Activated naive CD4-positive, alpha-beta T cell treated with anti-CD3 and anti-CD28 coated beads for 36 hours (primary cell): ENCODE data around the gene PM20D1. TPM values are rescaled to one million over a fixed set of nuclear protein-coding genes. Genes with fewer than 3 reads are reported as not detected.
"Not testable (repeated sequence)": the region's sequence is repeated elsewhere in the genome, so short reads cannot be mapped to it uniquely, and the experiment has no call there.

Experiments used
- CTCF ChIA-PET: fragments of 350-600 bp; sonication (Branson Sonifier 250); formaldehyde crosslinking; loops from one replicate; lab custom pipeline; 2021; ENCODE audit warnings: antibody characterized with exemption; lab: Charles Lee
- DNase-seq: peaks from one replicate; pipeline ENCODE4 v3.0.0-alpha.2; 2020
- H3K27ac Mint-ChIP-seq: one replicate; pipeline ENCODE4 v1.8.0; 2021; ENCODE audit warnings: mild to moderate bottlenecking, mixed read lengths
- H3K27me3 Mint-ChIP-seq: one replicate; pipeline ENCODE4 v1.8.0; 2021; ENCODE audit warnings: low read depth, mixed read lengths
- H3K36me3 Mint-ChIP-seq: one replicate; pipeline ENCODE4 v1.8.0; 2021; ENCODE audit warnings: low read depth, mixed read lengths
- H3K4me1 Mint-ChIP-seq: one replicate; pipeline ENCODE4 v1.8.0; 2021; ENCODE audit warnings: low read depth, mixed read lengths
- H3K4me3 Mint-ChIP-seq: one replicate; pipeline ENCODE4 v1.8.0; 2021; ENCODE audit warnings: mild to moderate bottlenecking, moderate library complexity, mixed read lengths
- H3K9me3 Mint-ChIP-seq: one replicate; pipeline ENCODE4 v1.8.0; 2021; ENCODE audit warnings: mixed read lengths
- intact Hi-C: fragments of 100-400 bp; cut with micrococcal nuclease; formaldehyde crosslinking; loops from one replicate; pipeline ENCODE4 v1.15.1; 2023
- total RNA-seq, 2 experiments: library from RNA; stranded (reverse); gene quantifications; one replicate each; pipeline ENCODE4 v1.2.3, GENCODE V29; 2021

Gene PM20D1
- total RNA-seq: under 1 TPM; 0.59 to 0.62 TPM

GRCh38 chr1:205849619-205850355 lies at the start of gene PM20D1:
Gene PM20D1, minus strand, starts transcription at chr1:205850132. Its CDS starts 60 bp downstream, at chr1:205850072.
- no peaks in the 10 kb centered on the region for H3K36me3 Mint-ChIP-seq
- H3K4me3 Mint-ChIP-seq: peak within 1 kb of the TSS; percentile 87
- CTCF ChIA-PET: interaction anchor here (0.6 to 2.5 kb wide), 9 partner anchors 58 to 450 kb away, joined by 3 to 7 read pairs (median 3); no protein-coding TSS in a partner anchor
- H3K27me3 Mint-ChIP-seq: no peaks in the 10 kb centered on the region
- peak; percentile 92 for DNase-seq
- intact Hi-C loops: loop anchor here (2.0 kb wide), 1 partner anchor 37 kb away; the partner anchor contains the start of gene SLC41A1
- no peaks in the 10 kb centered on the region for H3K9me3 Mint-ChIP-seq
- peak within 1 kb of the TSS; percentile 53 for H3K27ac Mint-ChIP-seq
- peaks cover 28% of the 10 kb centered on the region for H3K4me1 Mint-ChIP-seq

- Mint-ChIP-seq H3K9me3 (peaks cover 10% of the 10 kb centered on the region), H3K36me3 (no peaks in the 10 kb centered on the region), H3K27me3 (peaks cover 11% of the 10 kb centered on the region), H3K27ac (no peak overlapping the region), H3K4me3 (no peak overlapping the region), H3K4me1 (peaks cover 2% of the 10 kb centered on the region)
- CTCF ChIA-PET: interaction anchor here (0.6 to 0.9 kb wide), 3 partner anchors 21 to 182 kb away, joined by 3 to 5 read pairs (median 4); no protein-coding TSS in a partner anchor
- intact Hi-C loops: no loop called here
- no peak for DNase-seq
Measured at GRCh38 chr1:205896351-205896750, 46.4 kb upstream of the PM20D1 start.

- H3K4me1 Mint-ChIP-seq, DNase-seq, H3K27ac Mint-ChIP-seq, H3K36me3 Mint-ChIP-seq, H3K4me3 Mint-ChIP-seq, intact Hi-C loops, H3K27me3 Mint-ChIP-seq: not testable (repeated sequence)
- CTCF ChIA-PET: interaction anchor here (1.1 kb wide), 1 partner anchor 83 kb away, joined by 4 read pairs; no protein-coding TSS in a partner anchor
- peaks cover 12% of the 10 kb centered on the region for H3K9me3 Mint-ChIP-seq
Measured at GRCh38 chr1:205894119-205894518, 44.2 kb upstream of the PM20D1 start.

GRCh38 chr1:205892175-205892574 lies 42.2 kb upstream of the PM20D1 start:
- peaks cover 14% of the 10 kb centered on the region for H3K9me3 Mint-ChIP-seq
- H3K4me1 Mint-ChIP-seq, intact Hi-C loops, H3K27ac Mint-ChIP-seq, H3K36me3 Mint-ChIP-seq, DNase-seq, H3K4me3 Mint-ChIP-seq, H3K27me3 Mint-ChIP-seq: not testable (repeated sequence)
- CTCF ChIA-PET: interaction anchor here (0.6 to 2.4 kb wide), 3 partner anchors 85 to 393 kb away, joined by 3 to 8 read pairs (median 5); no protein-coding TSS in a partner anchor

GRCh38 chr1:205891481-205891880 lies 41.5 kb upstream of the PM20D1 start:
- DNase-seq, H3K36me3 Mint-ChIP-seq, H3K4me3 Mint-ChIP-seq, H3K4me1 Mint-ChIP-seq, H3K27ac Mint-ChIP-seq, H3K27me3 Mint-ChIP-seq, intact Hi-C loops: not testable (repeated sequence)
- CTCF ChIA-PET: interaction anchor here (1.1 to 2.4 kb wide), 2 partner anchors 86 to 100 kb away, joined by 5 to 8 read pairs; no protein-coding TSS in a partner anchor
- H3K9me3 Mint-ChIP-seq: peaks cover 14% of the 10 kb centered on the region

- H3K4me1 Mint-ChIP-seq, H3K27me3 Mint-ChIP-seq, H3K4me3 Mint-ChIP-seq, H3K36me3 Mint-ChIP-seq, H3K27ac Mint-ChIP-seq, CTCF ChIA-PET, DNase-seq, intact Hi-C loops, H3K9me3 Mint-ChIP-seq: not testable (repeated sequence)
Measured at GRCh38 chr1:205890631-205891030, 40.7 kb upstream of the PM20D1 start.

- H3K4me3 Mint-ChIP-seq, H3K27me3 Mint-ChIP-seq, H3K4me1 Mint-ChIP-seq, DNase-seq, H3K9me3 Mint-ChIP-seq, intact Hi-C loops, H3K27ac Mint-ChIP-seq, H3K36me3 Mint-ChIP-seq: not testable (repeated sequence)
- CTCF ChIA-PET: interaction anchor here (0.6 kb wide), 1 partner anchor 8 kb away, joined by 4 read pairs; no protein-coding TSS in a partner anchor
Measured at GRCh38 chr1:205889706-205890105, 39.8 kb upstream of the PM20D1 start.

- intact Hi-C loops, H3K4me3 Mint-ChIP-seq, H3K27me3 Mint-ChIP-seq, H3K27ac Mint-ChIP-seq, H3K4me1 Mint-ChIP-seq, H3K9me3 Mint-ChIP-seq, H3K36me3 Mint-ChIP-seq: not testable (repeated sequence)
- CTCF ChIA-PET: interaction anchor here (0.6 to 1.2 kb wide), 2 partner anchors 9 to 88 kb away, joined by 3 to 4 read pairs; no protein-coding TSS in a partner anchor
- DNase-seq: peak; percentile 27
Measured at GRCh38 chr1:205889006-205889405, 39.1 kb upstream of the PM20D1 start.

- Mint-ChIP-seq H3K4me1 (peaks cover 3% of the 10 kb centered on the region), H3K27ac (no peak overlapping the region), H3K36me3 (no peaks in the 10 kb centered on the region), H3K4me3 (no peak overlapping the region), H3K9me3 (peaks cover 16% of the 10 kb centered on the region), H3K27me3 (peaks cover 7% of the 10 kb centered on the region)
- CTCF ChIA-PET: no interaction called here
- no peak for DNase-seq
- intact Hi-C loops: no loop called here
Measured at GRCh38 chr1:205883792-205884191, 33.9 kb upstream of the PM20D1 start.

GRCh38 chr1:205880923-205881322 lies 31.0 kb upstream of the PM20D1 start:
- CTCF ChIA-PET: no interaction called here
- intact Hi-C loops: no loop called here
- DNase-seq: no peak
- H3K36me3 Mint-ChIP-seq: no peaks in the 10 kb centered on the region
- H3K27ac Mint-ChIP-seq: no peak overlapping the region
- H3K27me3 Mint-ChIP-seq: peaks cover 7% of the 10 kb centered on the region
- H3K4me3 Mint-ChIP-seq: no peak overlapping the region
- H3K4me1 Mint-ChIP-seq: no peaks in the 10 kb centered on the region
- peaks cover 24% of the 10 kb centered on the region for H3K9me3 Mint-ChIP-seq

GRCh38 chr1:205879974-205880373 lies 30.0 kb upstream of the PM20D1 start:
- DNase-seq: no peak
- intact Hi-C loops: no loop called here
- Mint-ChIP-seq H3K27me3 (peaks cover 7% of the 10 kb centered on the region), H3K4me3 (no peak overlapping the region), H3K36me3 (no peaks in the 10 kb centered on the region), H3K27ac (no peak overlapping the region), H3K9me3 (peaks cover 24% of the 10 kb centered on the region), H3K4me1 (no peaks in the 10 kb centered on the region)
- CTCF ChIA-PET: no interaction called here

GRCh38 chr1:205878026-205878425 lies 28.1 kb upstream of the PM20D1 start:
- Mint-ChIP-seq H3K9me3 (peaks cover 24% of the 10 kb centered on the region), H3K4me3 (no peak overlapping the region), H3K36me3 (no peaks in the 10 kb centered on the region), H3K27me3 (peaks cover 7% of the 10 kb centered on the region), H3K4me1 (no peaks in the 10 kb centered on the region), H3K27ac (peak overlapping the region; percentile 68)
- intact Hi-C loops: no loop called here
- CTCF ChIA-PET: no interaction called here
- DNase-seq: no peak

GRCh38 chr1:205873148-205873547 lies 23.2 kb upstream of the PM20D1 start:
- DNase-seq, intact Hi-C loops, H3K4me3 Mint-ChIP-seq, H3K36me3 Mint-ChIP-seq, H3K27ac Mint-ChIP-seq, H3K4me1 Mint-ChIP-seq, H3K9me3 Mint-ChIP-seq, H3K27me3 Mint-ChIP-seq, CTCF ChIA-PET: not testable (repeated sequence)
